Activated CD8-positive, alpha-beta memory T cell treated with anti-CD3 and anti-CD28 coated beads, Interleukin-2, amount 50 U/mL, for 1 hour (primary cell): ENCODE measurements around the gene CHL1.

Source experiments
- DNase-seq: peaks from one replicate; pipeline ENCODE4 v3.0.0-alpha.2; 2020; ENCODE audit errors: extremely low read depth

CHL1 gene

GRCh38 chr3:196311-197148 lies at the start of gene CHL1:
Gene CHL1, plus strand, starts transcription at chr3:196763. Its CDS starts 123,014 bp downstream, at chr3:319777.
- DNase-seq, result no peak

GRCh38 chr3:151614-152189 lies 44.9 kb upstream of the CHL1 start:
- DNase-seq, result no peak

- no peak for DNase-seq
These were observed 36.6 kb upstream of the CHL1 start for GRCh38 chr3:159974-160373.

GRCh38 chr3:166071-166470 lies 30.5 kb upstream of the CHL1 start:
- no peak for DNase-seq

GRCh38 chr3:166799-167198 lies 29.8 kb upstream of the CHL1 start:
- DNase-seq, result no peak

- DNase-seq, result no peak
These were observed 22.7 kb upstream of the CHL1 start for GRCh38 chr3:173886-174285.

GRCh38 chr3:184976-185375 lies 11.6 kb upstream of the CHL1 start:
- DNase-seq, result no peak

- DNase-seq, result no peak
These were observed 4.2 kb upstream of the CHL1 start for GRCh38 chr3:192215-192929.

GRCh38 chr3:194001-194400 lies 2.6 kb upstream of the CHL1 start:
- DNase-seq, result no peak

GRCh38 chr3:194421-194820 lies 2.1 kb upstream of the CHL1 start:
- no peak for DNase-seq

- no peak for DNase-seq
These were observed 897 bp upstream of the CHL1 start for GRCh38 chr3:195666-196065.

- DNase-seq, result no peak
These were observed 725 bp downstream of the CHL1 start for GRCh38 chr3:197149-197827.

- no peak for DNase-seq
These were observed 1.4 kb downstream of the CHL1 start for GRCh38 chr3:197828-198491.

GRCh38 chr3:199835-200234 lies 3.3 kb downstream of the CHL1 start:
- DNase-seq, result no peak

- DNase-seq, result no peak
These were observed 4.3 kb downstream of the CHL1 start for GRCh38 chr3:200758-201325.

- DNase-seq, result no peak
These were observed 7.5 kb downstream of the CHL1 start for GRCh38 chr3:204102-204501.

- DNase-seq, result no peak
These were observed 11.4 kb downstream of the CHL1 start for GRCh38 chr3:207973-208372.

- no peak for DNase-seq
These were observed 14.1 kb downstream of the CHL1 start for GRCh38 chr3:210669-211068.

GRCh38 chr3:212432-212831 lies 15.9 kb downstream of the CHL1 start:
- DNase-seq, result no peak

GRCh38 chr3:217099-217813 lies 20.7 kb downstream of the CHL1 start:
- no peak for DNase-seq

- no peak for DNase-seq
These were observed 21.4 kb downstream of the CHL1 start for GRCh38 chr3:217948-218347.
